HEK293T (cell line): ENCODE measurements around the gene EIF4G3.

Source experiments
- L3MBTL2 ChIP-seq: fragments of 450-650 bp; conservative IDR thresholded peaks from 2 replicates; pipeline ENCODE4 v1.6.1; 2016; ENCODE audit warnings: mild to moderate bottlenecking
- NFRKB ChIP-seq: fragments of 450-650 bp; IDR thresholded peaks from 2 replicates; pipeline ENCODE4 v1.6.1; 2016; ENCODE audit warnings: mild to moderate bottlenecking, moderate library complexity
- SP1 ChIP-seq: fragments of 450-650 bp; IDR thresholded peaks from 2 replicates; pipeline ENCODE4 v1.6.1; 2017

DNA sequence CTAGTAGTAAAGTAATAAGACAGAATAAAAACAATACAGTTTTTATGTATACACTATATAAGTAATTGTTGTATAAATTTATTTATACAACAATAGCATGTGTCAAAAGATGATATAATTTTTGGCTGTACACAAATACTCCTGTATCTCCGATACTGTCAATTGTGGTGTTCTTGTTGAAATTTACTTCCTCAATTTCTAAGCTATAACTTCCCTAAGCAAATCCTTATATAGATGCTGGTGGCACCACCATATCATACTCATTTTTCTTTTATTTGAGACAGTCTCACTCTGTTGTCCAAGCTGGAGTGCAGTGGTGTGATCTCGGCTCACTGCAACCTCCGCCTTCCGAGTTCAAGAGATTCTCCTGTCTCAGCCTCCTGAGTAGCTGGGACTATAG, 248.6 kb downstream of the EIF4G3 start:
- TF ChIP-seq SP1, result no peak
- TF ChIP-seq NFRKB, result no peak
- TF ChIP-seq L3MBTL2, result no peak
